ENCODE measurements around the gene LCMT1. TPM values are rescaled to one million over a fixed set of nuclear protein-coding genes. Genes with fewer than 3 reads are reported as not detected.
"Not testable (repeated sequence)": the region's sequence is repeated elsewhere in the genome, so short reads cannot be mapped to it uniquely, and the experiment has no call there.

The LCMT1 gene
- total and polyA plus RNA-seq, 9 of the 15 experiments (the other 6 are each of a cell fraction or from before 2014, with no cell fraction given), result 20.0 to 42.8 (median 32.3) TPM

DNA sequence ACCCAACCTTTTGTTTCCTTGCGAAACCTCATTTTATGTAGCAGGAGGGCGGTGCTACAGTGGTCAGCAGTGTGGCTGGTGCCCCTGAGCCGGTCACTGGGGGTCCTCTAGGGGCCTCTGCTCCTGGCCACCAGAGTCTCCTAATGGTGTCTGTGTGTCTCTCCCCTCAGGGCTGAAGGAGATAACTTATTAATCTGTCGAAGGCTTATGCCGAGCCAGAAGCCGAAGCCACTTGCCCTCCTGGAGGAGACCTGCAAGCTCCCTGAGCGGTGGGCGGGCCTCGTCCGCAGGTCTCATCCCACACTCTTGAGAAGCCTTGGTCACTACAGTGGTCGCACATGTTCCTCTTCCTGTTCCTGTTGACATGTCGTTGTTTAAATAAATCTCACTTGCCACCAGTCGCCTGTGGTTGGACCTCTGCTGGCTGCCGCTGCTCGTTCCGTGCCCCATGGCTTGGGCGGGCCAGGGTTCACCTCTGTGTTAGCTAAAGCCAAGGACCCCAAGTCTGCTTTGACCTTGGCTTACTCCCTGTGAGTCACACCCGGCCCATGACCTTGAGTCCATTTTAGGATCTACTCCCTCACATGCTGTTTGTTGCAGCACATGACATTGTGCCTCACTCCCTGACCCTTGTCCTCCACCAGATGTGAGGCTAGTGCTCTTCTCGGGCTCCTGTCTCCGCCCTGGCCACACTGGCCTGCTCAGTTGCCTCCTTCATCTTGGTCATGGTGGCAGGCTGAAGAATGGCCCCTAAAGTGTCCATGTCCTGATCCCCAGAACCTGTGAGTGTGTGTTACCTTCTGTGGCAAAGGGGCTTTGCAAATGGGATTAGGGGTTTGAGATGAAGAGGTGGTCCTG is 66.5 kb downstream of the LCMT1 start:
- in situ Hi-C loops (cut with MboI), result no loop called here
- Histone ChIP-seq H3K4me1 (replicated peaks in 1 of 2; ENCODE audit: control insufficient read depth in 2 of 2, insufficient read depth in 2 of 2, low read length in 2 of 2) (peaks cover 0 to 6% of the 10 kb centered on the region in 2 experiments; a peak in 1 of 5 replicates), H4K20me1 (replicated peaks; ENCODE audit: control insufficient read depth, insufficient read depth, low read length) (no peaks in the 10 kb centered on the region), H3K4me2 (ENCODE audit: insufficient read depth, low read length) (no peak overlapping the region), H3K9me1 (ENCODE audit: control insufficient read depth, insufficient read depth, low read length) (no peaks in the 10 kb centered on the region), H3K4me3 (no peak overlapping the region), H3K36me3 (ENCODE audit: control insufficient read depth, insufficient read depth, low read length) (peaks cover 13% of the 10 kb centered on the region; the same call in 2 of the 3 replicates), H3K27ac (ENCODE audit: extremely low read depth, low read depth, low read length) (no peak overlapping the region; the same call in 2 of the 3 replicates), H2AFZ (ENCODE audit: low read depth, low read length) (no peak overlapping the region), H3K9ac (ENCODE audit: insufficient read depth in 1 of 2, low read depth in 2 of 2, low read length in 2 of 2) (no peak overlapping the region), H3K27me3 (ENCODE audit: control insufficient read depth in 2 of 2, insufficient read depth in 2 of 2, low read length in 2 of 2) (no peaks in the 10 kb centered on the region), H3K9me3 (replicated peaks; ENCODE audit: control insufficient read depth, insufficient read depth, low read depth, low read length) (no peaks in the 10 kb centered on the region), H3K79me2 (ENCODE audit: control insufficient read depth, insufficient read depth, low read length) (no peaks in the 10 kb centered on the region)
- BruUV-seq (replicated peaks), result no TSS peak
- TF ChIP-seq ZNF212 (CRISPR knock-in tag; IDR thresholded peaks at IDR 0.05), result no peak
- no peak for TF ChIP-seq PYGO2 (tag; IDR thresholded peaks at IDR 0.05)
- no peak for TF ChIP-seq BDP1 (IDR thresholded peaks at IDR 0.05; ENCODE audit: insufficient read depth, insufficient read length)
- TF ChIP-seq NR2C1 (IDR thresholded peaks at IDR 0.05), result no peak
- 0 out of 2 replicates have a peak, but pooled peaks have one; percentile 22 for TF ChIP-seq NR2C1 (tag; IDR thresholded peaks at IDR 0.05)
- no peak for TF ChIP-seq MCM2 (IDR thresholded peaks at IDR 0.05; ENCODE audit: low read depth)
- no peak for TF ChIP-seq KDM4B (IDR thresholded peaks at IDR 0.05; ENCODE audit: borderline replicate concordance in 2 of 2, low read depth in 1 of 2)
- TF ChIP-seq FOXJ3 (CRISPR knock-in tag; IDR thresholded peaks at IDR 0.05), result no peak
- no peak for TF ChIP-seq MAFK (IDR thresholded peaks at IDR 0.05; ENCODE audit: low read length)
- TF ChIP-seq SP1 (CRISPR knock-in tag; IDR thresholded peaks at IDR 0.05), result no peak
- TF ChIP-seq BRD4 (IDR thresholded peaks at IDR 0.05), result no peak
- TF ChIP-seq TCF3 (CRISPR knock-in tag; IDR thresholded peaks at IDR 0.05), result no peak
- TF ChIP-seq ESRRA (IDR thresholded peaks at IDR 0.05; ENCODE audit: borderline replicate concordance, low read depth), result peak; percentile 20; the same call in 1 of the 2 replicates
- TF ChIP-seq NFRKB (IDR thresholded peaks at IDR 0.05; ENCODE audit: low read depth), result no peak
- no peak for TF ChIP-seq FUS (optimal IDR thresholded peaks at IDR 0.05; ENCODE audit: low read depth, low read length)
- no peak for TF ChIP-seq ETV5 (CRISPR knock-in tag; IDR thresholded peaks at IDR 0.05; ENCODE audit: low read depth)
- intact Hi-C loops (cut with micrococcal nuclease), result no loop called here
- DNase-seq (ENCODE audit: extremely low read depth in 1 of 4, low spot score in 3 of 4), result no peak
- POLR2A ChIA-PET, result no interaction called here
- FAIRE-seq, result no peak
- WGBS (ENCODE audit: insufficient coverage, low coverage, missing lambda C conversion rate), result 79% methylated on average over 20 of the region's 20 CpGs
- peak; percentile 23; the same call in 2 of the 3 replicates for ATAC-seq
- CTCF ChIA-PET (ENCODE audit: low intra/inter-chr PET ratio), result no interaction called here

GRCh38 chr16:25181236-25181635 is 69.7 kb downstream of the LCMT1 start:
- POLR2A ChIA-PET; H3K9me1 ChIP-seq (ENCODE audit: control insufficient read depth, insufficient read depth, low read length); H3K36me3 ChIP-seq (ENCODE audit: control insufficient read depth, insufficient read depth, low read length); H3K9me3 ChIP-seq (replicated peaks; ENCODE audit: control insufficient read depth, insufficient read depth, low read depth, low read length); in situ Hi-C loops (cut with MboI); ATAC-seq; H2AFZ ChIP-seq (ENCODE audit: low read depth, low read length); CTCF ChIA-PET (ENCODE audit: low intra/inter-chr PET ratio); H3K9ac ChIP-seq (ENCODE audit: insufficient read depth in 1 of 2, low read depth in 2 of 2, low read length in 2 of 2); H3K4me3 ChIP-seq; H4K20me1 ChIP-seq (replicated peaks; ENCODE audit: control insufficient read depth, insufficient read depth, low read length); BruUV-seq (replicated peaks); H3K4me1 ChIP-seq (replicated peaks in 1 of 2; ENCODE audit: control insufficient read depth in 2 of 2, insufficient read depth in 2 of 2, low read length in 2 of 2); H3K27ac ChIP-seq (ENCODE audit: extremely low read depth, low read depth, low read length); H3K4me2 ChIP-seq (ENCODE audit: insufficient read depth, low read length); DNase-seq (ENCODE audit: extremely low read depth in 1 of 4, low spot score in 3 of 4); H3K79me2 ChIP-seq (ENCODE audit: control insufficient read depth, insufficient read depth, low read length); FAIRE-seq; intact Hi-C loops (cut with micrococcal nuclease); H3K27me3 ChIP-seq (ENCODE audit: control insufficient read depth in 2 of 2, insufficient read depth in 2 of 2, low read length in 2 of 2): not testable (repeated sequence)
- WGBS (ENCODE audit: insufficient coverage, low coverage, missing lambda C conversion rate), result 54% methylated on average over 5 of the region's 6 CpGs

Measured in K562 (cell line).